ENCODE results near the gene PCSK6.

DNA sequence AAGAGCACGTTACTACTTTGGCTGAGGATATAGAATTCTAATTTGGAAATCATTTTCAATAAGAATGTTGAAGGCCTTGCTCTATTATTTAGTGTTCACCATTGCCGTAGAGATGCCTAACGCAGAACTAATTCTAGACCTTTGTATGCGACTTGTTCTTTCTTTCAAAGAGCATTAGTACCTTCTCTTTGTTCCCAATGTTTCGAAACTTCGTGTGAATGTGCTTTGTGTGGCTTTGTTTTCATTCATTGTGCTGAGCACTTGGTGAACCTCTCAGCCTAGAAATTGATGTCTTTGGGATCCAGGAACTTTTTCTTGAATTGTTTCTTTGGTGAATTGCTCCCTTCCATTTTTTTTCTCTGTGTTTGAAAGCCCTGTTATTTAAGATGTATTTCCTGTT is 19.8 kb upstream of the PCSK6 start:
- TF ChIP-seq, protein P1, sequence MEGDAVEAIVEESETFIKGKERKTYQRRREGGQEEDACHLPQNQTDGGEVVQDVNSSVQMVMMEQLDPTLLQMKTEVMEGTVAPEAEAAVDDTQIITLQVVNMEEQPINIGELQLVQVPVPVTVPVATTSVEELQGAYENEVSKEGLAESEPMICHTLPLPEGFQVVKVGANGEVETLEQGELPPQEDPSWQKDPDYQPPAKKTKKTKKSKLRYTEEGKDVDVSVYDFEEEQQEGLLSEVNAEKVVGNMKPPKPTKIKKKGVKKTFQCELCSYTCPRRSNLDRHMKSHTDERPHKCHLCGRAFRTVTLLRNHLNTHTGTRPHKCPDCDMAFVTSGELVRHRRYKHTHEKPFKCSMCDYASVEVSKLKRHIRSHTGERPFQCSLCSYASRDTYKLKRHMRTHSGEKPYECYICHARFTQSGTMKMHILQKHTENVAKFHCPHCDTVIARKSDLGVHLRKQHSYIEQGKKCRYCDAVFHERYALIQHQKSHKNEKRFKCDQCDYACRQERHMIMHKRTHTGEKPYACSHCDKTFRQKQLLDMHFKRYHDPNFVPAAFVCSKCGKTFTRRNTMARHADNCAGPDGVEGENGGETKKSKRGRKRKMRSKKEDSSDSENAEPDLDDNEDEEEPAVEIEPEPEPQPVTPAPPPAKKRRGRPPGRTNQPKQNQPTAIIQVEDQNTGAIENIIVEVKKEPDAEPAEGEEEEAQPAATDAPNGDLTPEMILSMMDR (IDR thresholded peaks at IDR 0.05; ENCODE audit: low read length) = no peak
- TF ChIP-seq EZH2 (optimal IDR thresholded peaks at IDR 0.05; ENCODE audit: low read depth, low read length) (no peak), EZH2phosphoT487 (IDR thresholded peaks at IDR 0.05; ENCODE audit: low read length) (no peak)

Data from MM.1S (cell line).